ENCODE measurements around the gene TMEM61.

TMEM61 gene

GRCh38 chr1:55040083-55040932 lies 59.9 kb downstream of the TMEM61 start:
- DNase-seq = no peak

- no peak for DNase-seq
Observed at GRCh38 chr1:55040933-55041494, 60.6 kb downstream of the TMEM61 start.

GRCh38 chr1:55041613-55042012 lies 61.2 kb downstream of the TMEM61 start:
- no peak for DNase-seq

Data from SHP77 treated with DMSO at 0.1 percent for 48 hours (cell line).